ENCODE data around the gene GMNC. TPM values are rescaled to one million over a fixed set of nuclear protein-coding genes. Genes with fewer than 3 reads are reported as not detected.

GMNC gene
- total RNA-seq, 1 donor from 2014 or later, result not detected

DNA sequence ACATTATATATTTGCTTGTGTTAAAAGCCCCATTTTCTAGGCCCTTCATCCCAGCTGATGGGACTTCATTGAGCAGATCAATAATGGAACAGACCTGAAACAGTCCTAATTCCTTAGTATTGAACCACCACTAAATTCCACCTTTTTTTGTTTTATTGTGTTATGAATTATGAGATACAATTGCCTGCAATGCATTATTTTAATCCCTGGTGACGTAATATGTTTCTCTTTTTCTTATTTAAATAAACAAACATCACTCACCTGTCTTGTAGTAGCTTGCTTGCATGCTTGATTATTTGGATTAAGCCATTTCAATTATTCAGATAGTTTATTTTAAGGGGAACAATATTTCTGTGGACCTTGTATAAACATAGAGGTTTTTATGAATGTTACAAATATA lies 40.7 kb upstream of the GMNC start:
- H3K27ac Mint-ChIP-seq, result no peak overlapping the region
- H3K4me3 ChIP-seq, result no peak overlapping the region
- no peak overlapping the region for H3K4me2 ChIP-seq
- H3K27me3 Mint-ChIP-seq (ENCODE audit: insufficient read depth, low read depth), result peaks cover 2% of the 10 kb centered on the region
- no peaks in the 10 kb centered on the region for H3K79me2 ChIP-seq (ENCODE audit: low read depth)
- H3K36me3 ChIP-seq, result no peaks in the 10 kb centered on the region
- H3K9me3 ChIP-seq (ENCODE audit: low read depth), result peaks cover 4% of the 10 kb centered on the region
- H3K27me3 ChIP-seq, result no peaks in the 10 kb centered on the region
- H3K9ac ChIP-seq, result no peak overlapping the region
- H3K4me3 Mint-ChIP-seq, result no peak overlapping the region
- DNase-seq (ENCODE audit: low spot score), result no peak
- no peaks in the 10 kb centered on the region for H4K20me1 ChIP-seq (ENCODE audit: low read depth)
- no peaks in the 10 kb centered on the region for H3K4me1 Mint-ChIP-seq
- peaks cover 4% of the 10 kb centered on the region for H3K36me3 Mint-ChIP-seq
- TF ChIP-seq EZH2 (IDR thresholded peaks at IDR 0.05) (no peak), EZH2phosphoT487 (IDR thresholded peaks at IDR 0.05) (no peak)
- TF ChIP-seq, protein P1, sequence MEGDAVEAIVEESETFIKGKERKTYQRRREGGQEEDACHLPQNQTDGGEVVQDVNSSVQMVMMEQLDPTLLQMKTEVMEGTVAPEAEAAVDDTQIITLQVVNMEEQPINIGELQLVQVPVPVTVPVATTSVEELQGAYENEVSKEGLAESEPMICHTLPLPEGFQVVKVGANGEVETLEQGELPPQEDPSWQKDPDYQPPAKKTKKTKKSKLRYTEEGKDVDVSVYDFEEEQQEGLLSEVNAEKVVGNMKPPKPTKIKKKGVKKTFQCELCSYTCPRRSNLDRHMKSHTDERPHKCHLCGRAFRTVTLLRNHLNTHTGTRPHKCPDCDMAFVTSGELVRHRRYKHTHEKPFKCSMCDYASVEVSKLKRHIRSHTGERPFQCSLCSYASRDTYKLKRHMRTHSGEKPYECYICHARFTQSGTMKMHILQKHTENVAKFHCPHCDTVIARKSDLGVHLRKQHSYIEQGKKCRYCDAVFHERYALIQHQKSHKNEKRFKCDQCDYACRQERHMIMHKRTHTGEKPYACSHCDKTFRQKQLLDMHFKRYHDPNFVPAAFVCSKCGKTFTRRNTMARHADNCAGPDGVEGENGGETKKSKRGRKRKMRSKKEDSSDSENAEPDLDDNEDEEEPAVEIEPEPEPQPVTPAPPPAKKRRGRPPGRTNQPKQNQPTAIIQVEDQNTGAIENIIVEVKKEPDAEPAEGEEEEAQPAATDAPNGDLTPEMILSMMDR (IDR thresholded peaks at IDR 0.05), result no peak
- H3K4me1 ChIP-seq, result no peaks in the 10 kb centered on the region
- H3K9me3 Mint-ChIP-seq, result peaks cover 30% of the 10 kb centered on the region
- no peak overlapping the region for H3K27ac ChIP-seq
- H2AFZ ChIP-seq (replicated peaks), result no peak overlapping the region
- no peaks in the 10 kb centered on the region for H3F3A ChIP-seq (ENCODE audit: low read depth)

DNA sequence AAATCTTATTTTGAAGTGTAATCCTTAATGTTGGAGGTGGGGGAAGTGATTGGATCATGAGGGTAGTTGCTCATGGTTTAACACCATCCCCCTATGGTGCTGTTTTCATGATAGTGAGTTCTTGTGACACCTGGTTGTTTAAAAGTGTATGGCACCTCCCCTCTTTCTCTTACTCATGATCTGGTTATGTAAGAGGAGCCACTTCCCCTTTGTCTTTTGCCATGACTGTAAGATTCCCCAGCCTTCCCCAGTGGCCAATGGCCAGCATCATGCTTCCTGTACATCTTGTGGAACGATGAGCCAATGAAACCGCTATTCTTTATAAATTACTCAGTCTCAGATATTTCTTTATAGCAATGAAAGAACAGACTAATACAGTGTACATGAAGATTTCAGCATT lies 39.8 kb upstream of the GMNC start:
- no peak overlapping the region for H2AFZ ChIP-seq (replicated peaks)
- no peak overlapping the region for H3K27ac ChIP-seq
- Mint-ChIP-seq H3K27me3 (ENCODE audit: insufficient read depth, low read depth) (peaks cover 1% of the 10 kb centered on the region), H3K4me1 (no peaks in the 10 kb centered on the region), H3K9me3 (peaks cover 35% of the 10 kb centered on the region), H3K4me3 (no peak overlapping the region), H3K36me3 (peaks cover 4% of the 10 kb centered on the region), H3K27ac (no peak overlapping the region)
- no peaks in the 10 kb centered on the region for H4K20me1 ChIP-seq (ENCODE audit: low read depth)
- TF ChIP-seq EZH2phosphoT487 (IDR thresholded peaks at IDR 0.05), result no peak
- no peak for TF ChIP-seq EZH2 (IDR thresholded peaks at IDR 0.05)
- TF ChIP-seq, protein P1 (IDR thresholded peaks at IDR 0.05), result no peak
- no peak overlapping the region for H3K4me3 ChIP-seq
- no peaks in the 10 kb centered on the region for H3K27me3 ChIP-seq
- no peak overlapping the region for H3K4me2 ChIP-seq
- H3K9ac ChIP-seq, result no peak overlapping the region
- no peaks in the 10 kb centered on the region for H3F3A ChIP-seq (ENCODE audit: low read depth)
- H3K79me2 ChIP-seq (ENCODE audit: low read depth), result no peaks in the 10 kb centered on the region
- H3K4me1 ChIP-seq, result no peaks in the 10 kb centered on the region
- no peaks in the 10 kb centered on the region for H3K36me3 ChIP-seq
- no peak for DNase-seq (ENCODE audit: low spot score)
- H3K9me3 ChIP-seq (ENCODE audit: low read depth), result peaks cover 4% of the 10 kb centered on the region

DNA sequence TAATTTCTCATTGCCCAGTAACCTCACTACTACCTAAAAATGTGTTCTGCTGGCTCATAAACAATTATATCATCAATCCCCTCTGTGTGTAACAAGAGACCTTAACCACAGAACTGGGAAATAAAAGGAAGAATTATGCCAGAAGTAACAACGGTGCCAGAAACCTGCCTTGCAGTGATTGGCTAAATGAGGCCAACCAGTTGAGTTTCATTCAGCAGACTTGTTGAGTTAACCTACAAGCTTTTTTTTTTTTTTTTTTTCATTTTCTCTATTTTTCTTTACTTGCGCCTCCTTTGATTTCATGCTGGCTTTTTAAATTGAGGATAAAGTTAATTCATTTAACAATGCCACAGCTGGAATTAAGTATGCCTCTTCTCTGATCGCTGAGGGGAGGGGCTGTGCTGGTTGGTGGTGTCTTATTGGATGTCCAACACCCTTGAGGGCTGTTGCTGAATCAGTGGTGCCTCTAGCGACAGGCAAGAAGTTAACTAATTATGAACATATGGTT lies 30.0 kb upstream of the GMNC start:
- H4K20me1 ChIP-seq (ENCODE audit: low read depth), result no peaks in the 10 kb centered on the region
- H3K9ac ChIP-seq, result no peak overlapping the region
- H3K27me3 ChIP-seq, result no peaks in the 10 kb centered on the region
- no peak for TF ChIP-seq EZH2 (IDR thresholded peaks at IDR 0.05)
- TF ChIP-seq EZH2phosphoT487 (IDR thresholded peaks at IDR 0.05), result no peak
- TF ChIP-seq, protein P1 (IDR thresholded peaks at IDR 0.05), result no peak
- Mint-ChIP-seq H3K4me1 (peaks cover 14% of the 10 kb centered on the region), H3K27ac (peak overlapping the region; percentile 58), H3K36me3 (peaks cover 1% of the 10 kb centered on the region), H3K27me3 (ENCODE audit: insufficient read depth, low read depth) (no peaks in the 10 kb centered on the region), H3K4me3 (peak overlapping the region; percentile 61), H3K9me3 (peaks cover 18% of the 10 kb centered on the region)
- H3K4me1 ChIP-seq, result peaks cover 7% of the 10 kb centered on the region
- no peaks in the 10 kb centered on the region for H3K79me2 ChIP-seq (ENCODE audit: low read depth)
- H3K9me3 ChIP-seq (ENCODE audit: low read depth), result no peaks in the 10 kb centered on the region
- no peaks in the 10 kb centered on the region for H3F3A ChIP-seq (ENCODE audit: low read depth)
- H3K27ac ChIP-seq, result no peak overlapping the region
- no peak overlapping the region for H3K4me2 ChIP-seq
- H3K36me3 ChIP-seq, result no peaks in the 10 kb centered on the region
- H2AFZ ChIP-seq (replicated peaks), result peak overlapping the region; percentile 38
- no peak overlapping the region for H3K4me3 ChIP-seq
- DNase-seq (ENCODE audit: low spot score), result peak; percentile 35

Data from neural progenitor cell (in vitro differentiated cells).